ENCODE results near the gene S100PBP. TPM values are rescaled to one million over a fixed set of nuclear protein-coding genes. Genes with fewer than 3 reads are reported as not detected.
A peak's percentile ranks its signal among the peaks of the same experiment; 100 is the strongest.

The S100PBP gene
- total and polyA plus RNA-seq, 2 of the 13 experiments (the other 11 are each of a cell fraction or from before 2014, with no cell fraction given) = 20.4 to 26.1 TPM

DNA sequence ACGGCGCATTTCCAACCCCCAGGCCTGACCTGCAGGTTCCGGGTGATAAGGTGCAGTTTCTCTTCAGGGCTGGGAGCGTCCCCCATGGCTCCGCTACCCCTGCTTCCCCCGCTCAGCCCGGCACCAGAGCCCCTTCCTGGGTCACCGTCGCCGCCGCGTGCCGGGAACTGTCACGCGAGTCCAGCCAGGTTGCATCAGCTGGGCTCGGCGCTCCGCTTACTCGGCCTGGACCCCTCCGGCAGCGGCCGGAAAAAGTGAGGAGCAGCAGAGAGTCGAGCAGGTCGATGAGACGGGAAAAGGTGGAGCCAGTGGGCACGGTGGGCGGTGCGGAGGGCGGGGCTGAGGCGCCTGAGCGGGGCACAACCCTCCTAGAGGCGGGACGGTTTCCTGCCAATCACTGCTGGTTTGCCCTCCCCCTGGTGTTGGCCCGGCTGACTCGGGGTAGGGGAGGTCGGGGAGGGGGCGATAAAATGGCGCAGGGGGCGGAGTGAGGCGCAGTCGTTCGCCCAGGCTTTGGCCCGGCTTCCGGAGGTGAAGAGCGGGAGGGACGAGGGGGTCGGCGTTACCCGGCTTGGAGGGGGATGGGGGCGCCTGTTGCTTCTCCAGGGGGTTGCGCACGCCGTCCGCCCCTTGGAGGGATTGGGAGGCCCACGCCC, at the start of gene S100PBP, which contains the start of gene YARS1 (continued):
- peak; percentile 42; the same call in 1 of the 2 replicates for TF ChIP-seq ZNF24 (IDR thresholded peaks at IDR 0.05)
- TF ChIP-seq XRCC5 (optimal IDR thresholded peaks at IDR 0.05; ENCODE audit: low read length) = peak; percentile 100
- peak; percentile 80 for TF ChIP-seq ZBTB38 (CRISPR knock-in tag; IDR thresholded peaks at IDR 0.05)
- TF ChIP-seq, protein P1, sequence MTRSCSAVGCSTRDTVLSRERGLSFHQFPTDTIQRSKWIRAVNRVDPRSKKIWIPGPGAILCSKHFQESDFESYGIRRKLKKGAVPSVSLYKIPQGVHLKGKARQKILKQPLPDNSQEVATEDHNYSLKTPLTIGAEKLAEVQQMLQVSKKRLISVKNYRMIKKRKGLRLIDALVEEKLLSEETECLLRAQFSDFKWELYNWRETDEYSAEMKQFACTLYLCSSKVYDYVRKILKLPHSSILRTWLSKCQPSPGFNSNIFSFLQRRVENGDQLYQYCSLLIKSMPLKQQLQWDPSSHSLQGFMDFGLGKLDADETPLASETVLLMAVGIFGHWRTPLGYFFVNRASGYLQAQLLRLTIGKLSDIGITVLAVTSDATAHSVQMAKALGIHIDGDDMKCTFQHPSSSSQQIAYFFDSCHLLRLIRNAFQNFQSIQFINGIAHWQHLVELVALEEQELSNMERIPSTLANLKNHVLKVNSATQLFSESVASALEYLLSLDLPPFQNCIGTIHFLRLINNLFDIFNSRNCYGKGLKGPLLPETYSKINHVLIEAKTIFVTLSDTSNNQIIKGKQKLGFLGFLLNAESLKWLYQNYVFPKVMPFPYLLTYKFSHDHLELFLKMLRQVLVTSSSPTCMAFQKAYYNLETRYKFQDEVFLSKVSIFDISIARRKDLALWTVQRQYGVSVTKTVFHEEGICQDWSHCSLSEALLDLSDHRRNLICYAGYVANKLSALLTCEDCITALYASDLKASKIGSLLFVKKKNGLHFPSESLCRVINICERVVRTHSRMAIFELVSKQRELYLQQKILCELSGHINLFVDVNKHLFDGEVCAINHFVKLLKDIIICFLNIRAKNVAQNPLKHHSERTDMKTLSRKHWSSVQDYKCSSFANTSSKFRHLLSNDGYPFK (CRISPR knock-in tag; IDR thresholded peaks at IDR 0.05; ENCODE audit: borderline replicate concordance) = peak; percentile 90
- TF ChIP-seq, protein P2, sequence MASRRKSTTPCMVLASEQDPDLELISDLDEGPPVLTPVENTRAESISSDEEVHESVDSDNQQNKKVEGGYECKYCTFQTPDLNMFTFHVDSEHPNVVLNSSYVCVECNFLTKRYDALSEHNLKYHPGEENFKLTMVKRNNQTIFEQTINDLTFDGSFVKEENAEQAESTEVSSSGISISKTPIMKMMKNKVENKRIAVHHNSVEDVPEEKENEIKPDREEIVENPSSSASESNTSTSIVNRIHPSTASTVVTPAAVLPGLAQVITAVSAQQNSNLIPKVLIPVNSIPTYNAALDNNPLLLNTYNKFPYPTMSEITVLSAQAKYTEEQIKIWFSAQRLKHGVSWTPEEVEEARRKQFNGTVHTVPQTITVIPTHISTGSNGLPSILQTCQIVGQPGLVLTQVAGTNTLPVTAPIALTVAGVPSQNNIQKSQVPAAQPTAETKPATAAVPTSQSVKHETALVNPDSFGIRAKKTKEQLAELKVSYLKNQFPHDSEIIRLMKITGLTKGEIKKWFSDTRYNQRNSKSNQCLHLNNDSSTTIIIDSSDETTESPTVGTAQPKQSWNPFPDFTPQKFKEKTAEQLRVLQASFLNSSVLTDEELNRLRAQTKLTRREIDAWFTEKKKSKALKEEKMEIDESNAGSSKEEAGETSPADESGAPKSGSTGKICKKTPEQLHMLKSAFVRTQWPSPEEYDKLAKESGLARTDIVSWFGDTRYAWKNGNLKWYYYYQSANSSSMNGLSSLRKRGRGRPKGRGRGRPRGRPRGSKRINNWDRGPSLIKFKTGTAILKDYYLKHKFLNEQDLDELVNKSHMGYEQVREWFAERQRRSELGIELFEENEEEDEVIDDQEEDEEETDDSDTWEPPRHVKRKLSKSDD (CRISPR knock-in tag; IDR thresholded peaks at IDR 0.05; ENCODE audit: low read depth) = peak; percentile 83; the same call in 1 of the 2 replicates
- TF ChIP-seq SIN3B (IDR thresholded peaks at IDR 0.05; ENCODE audit: low read length) = peak; percentile 61; the same call in 1 of the 2 replicates
- TF ChIP-seq EP300 (IDR thresholded peaks at IDR 0.05; ENCODE audit: low read depth in 2 of 2, low read length in 2 of 2) = peak; percentile 54 to 72; a peak in 3 of 4 replicates
- peak; percentile 88 for TF ChIP-seq EP300 (CRISPR knock-in tag; IDR thresholded peaks at IDR 0.05; ENCODE audit: borderline replicate concordance)
- TF ChIP-seq, protein P3, sequence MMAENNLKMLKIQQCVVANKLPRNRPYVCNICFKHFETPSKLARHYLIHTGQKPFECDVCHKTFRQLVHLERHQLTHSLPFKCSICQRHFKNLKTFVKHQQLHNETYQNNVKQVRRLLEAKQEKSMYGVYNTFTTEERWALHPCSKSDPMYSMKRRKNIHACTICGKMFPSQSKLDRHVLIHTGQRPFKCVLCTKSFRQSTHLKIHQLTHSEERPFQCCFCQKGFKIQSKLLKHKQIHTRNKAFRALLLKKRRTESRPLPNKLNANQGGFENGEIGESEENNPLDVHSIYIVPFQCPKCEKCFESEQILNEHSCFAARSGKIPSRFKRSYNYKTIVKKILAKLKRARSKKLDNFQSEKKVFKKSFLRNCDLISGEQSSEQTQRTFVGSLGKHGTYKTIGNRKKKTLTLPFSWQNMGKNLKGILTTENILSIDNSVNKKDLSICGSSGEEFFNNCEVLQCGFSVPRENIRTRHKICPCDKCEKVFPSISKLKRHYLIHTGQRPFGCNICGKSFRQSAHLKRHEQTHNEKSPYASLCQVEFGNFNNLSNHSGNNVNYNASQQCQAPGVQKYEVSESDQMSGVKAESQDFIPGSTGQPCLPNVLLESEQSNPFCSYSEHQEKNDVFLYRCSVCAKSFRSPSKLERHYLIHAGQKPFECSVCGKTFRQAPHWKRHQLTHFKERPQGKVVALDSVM (CRISPR knock-in tag; IDR thresholded peaks at IDR 0.05) = no peak
- TF ChIP-seq ZNF263 (CRISPR knock-in tag; IDR thresholded peaks at IDR 0.05) = peak; percentile 52; the same call in 1 of the 2 replicates
- TF ChIP-seq, protein P4, sequence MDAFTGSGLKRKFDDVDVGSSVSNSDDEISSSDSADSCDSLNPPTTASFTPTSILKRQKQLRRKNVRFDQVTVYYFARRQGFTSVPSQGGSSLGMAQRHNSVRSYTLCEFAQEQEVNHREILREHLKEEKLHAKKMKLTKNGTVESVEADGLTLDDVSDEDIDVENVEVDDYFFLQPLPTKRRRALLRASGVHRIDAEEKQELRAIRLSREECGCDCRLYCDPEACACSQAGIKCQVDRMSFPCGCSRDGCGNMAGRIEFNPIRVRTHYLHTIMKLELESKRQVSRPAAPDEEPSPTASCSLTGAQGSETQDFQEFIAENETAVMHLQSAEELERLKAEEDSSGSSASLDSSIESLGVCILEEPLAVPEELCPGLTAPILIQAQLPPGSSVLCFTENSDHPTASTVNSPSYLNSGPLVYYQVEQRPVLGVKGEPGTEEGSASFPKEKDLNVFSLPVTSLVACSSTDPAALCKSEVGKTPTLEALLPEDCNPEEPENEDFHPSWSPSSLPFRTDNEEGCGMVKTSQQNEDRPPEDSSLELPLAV (CRISPR knock-in tag; conservative IDR thresholded peaks at IDR 0.05; ENCODE audit: low read depth) = no peak
- TF ChIP-seq PHF8 (CRISPR knock-in tag; IDR thresholded peaks at IDR 0.05) = peak; percentile 82
- no peak for TF ChIP-seq ZNF234 (CRISPR knock-in tag; conservative IDR thresholded peaks at IDR 0.05)
- TF ChIP-seq, protein P5, sequence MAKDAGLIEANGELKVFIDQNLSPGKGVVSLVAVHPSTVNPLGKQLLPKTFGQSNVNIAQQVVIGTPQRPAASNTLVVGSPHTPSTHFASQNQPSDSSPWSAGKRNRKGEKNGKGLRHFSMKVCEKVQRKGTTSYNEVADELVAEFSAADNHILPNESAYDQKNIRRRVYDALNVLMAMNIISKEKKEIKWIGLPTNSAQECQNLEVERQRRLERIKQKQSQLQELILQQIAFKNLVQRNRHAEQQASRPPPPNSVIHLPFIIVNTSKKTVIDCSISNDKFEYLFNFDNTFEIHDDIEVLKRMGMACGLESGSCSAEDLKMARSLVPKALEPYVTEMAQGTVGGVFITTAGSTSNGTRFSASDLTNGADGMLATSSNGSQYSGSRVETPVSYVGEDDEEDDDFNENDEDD (CRISPR knock-in tag; IDR thresholded peaks at IDR 0.05; ENCODE audit: borderline replicate concordance) = peak; percentile 87
- TF ChIP-seq NBN (conservative IDR thresholded peaks at IDR 0.05) = no peak
- peak; percentile 51 for TF ChIP-seq ZNF781 (CRISPR knock-in tag; IDR thresholded peaks at IDR 0.05; ENCODE audit: borderline replicate concordance, not compliant biosample characterization)
- peak; percentile 97 for TF ChIP-seq ZNF331 (CRISPR knock-in tag; IDR thresholded peaks at IDR 0.05)
- peak; percentile 50 for TF ChIP-seq ZBTB21 (CRISPR knock-in tag; IDR thresholded peaks at IDR 0.05)
- TF ChIP-seq KDM5B (CRISPR knock-in tag; IDR thresholded peaks at IDR 0.05; ENCODE audit: borderline replicate concordance) = no peak
